Measurements from ENCODE around the gene TEF.

Gene TEF

DNA sequence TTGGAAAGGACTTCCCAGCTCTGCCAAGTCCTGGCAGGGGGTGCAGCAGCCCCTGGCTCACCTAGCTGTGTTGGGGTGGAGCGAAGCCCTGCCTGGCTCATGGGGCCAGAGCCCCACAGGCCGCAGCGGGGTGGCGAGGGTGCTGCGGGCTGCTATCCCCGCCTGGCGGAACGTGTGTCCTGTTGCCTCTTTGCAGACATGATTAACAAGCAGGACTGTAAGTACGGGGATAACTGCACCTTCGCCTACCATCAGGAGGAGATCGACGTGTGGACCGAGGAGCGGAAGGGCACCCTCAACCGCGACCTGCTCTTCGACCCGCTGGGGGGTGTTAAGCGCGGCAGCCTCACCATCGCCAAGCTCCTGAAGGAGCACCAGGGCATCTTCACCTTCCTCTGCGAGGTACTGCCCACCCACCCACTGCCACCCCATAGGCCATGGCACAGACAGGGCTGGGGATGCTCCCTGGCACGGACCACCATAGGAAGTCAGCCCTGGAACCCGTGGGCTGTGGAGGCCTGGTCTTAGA, 35.9 kb upstream of the TEF start:
- no peak for DNase-seq (ENCODE audit: low read depth)
- H3K4me3 ChIP-seq (replicated peaks; ENCODE audit: low read depth, low read length), result no peak overlapping the region
- TF ChIP-seq, protein P1, sequence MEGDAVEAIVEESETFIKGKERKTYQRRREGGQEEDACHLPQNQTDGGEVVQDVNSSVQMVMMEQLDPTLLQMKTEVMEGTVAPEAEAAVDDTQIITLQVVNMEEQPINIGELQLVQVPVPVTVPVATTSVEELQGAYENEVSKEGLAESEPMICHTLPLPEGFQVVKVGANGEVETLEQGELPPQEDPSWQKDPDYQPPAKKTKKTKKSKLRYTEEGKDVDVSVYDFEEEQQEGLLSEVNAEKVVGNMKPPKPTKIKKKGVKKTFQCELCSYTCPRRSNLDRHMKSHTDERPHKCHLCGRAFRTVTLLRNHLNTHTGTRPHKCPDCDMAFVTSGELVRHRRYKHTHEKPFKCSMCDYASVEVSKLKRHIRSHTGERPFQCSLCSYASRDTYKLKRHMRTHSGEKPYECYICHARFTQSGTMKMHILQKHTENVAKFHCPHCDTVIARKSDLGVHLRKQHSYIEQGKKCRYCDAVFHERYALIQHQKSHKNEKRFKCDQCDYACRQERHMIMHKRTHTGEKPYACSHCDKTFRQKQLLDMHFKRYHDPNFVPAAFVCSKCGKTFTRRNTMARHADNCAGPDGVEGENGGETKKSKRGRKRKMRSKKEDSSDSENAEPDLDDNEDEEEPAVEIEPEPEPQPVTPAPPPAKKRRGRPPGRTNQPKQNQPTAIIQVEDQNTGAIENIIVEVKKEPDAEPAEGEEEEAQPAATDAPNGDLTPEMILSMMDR (IDR thresholded peaks at IDR 0.05; ENCODE audit: low read length, missing control alignments), result no peak

DNA sequence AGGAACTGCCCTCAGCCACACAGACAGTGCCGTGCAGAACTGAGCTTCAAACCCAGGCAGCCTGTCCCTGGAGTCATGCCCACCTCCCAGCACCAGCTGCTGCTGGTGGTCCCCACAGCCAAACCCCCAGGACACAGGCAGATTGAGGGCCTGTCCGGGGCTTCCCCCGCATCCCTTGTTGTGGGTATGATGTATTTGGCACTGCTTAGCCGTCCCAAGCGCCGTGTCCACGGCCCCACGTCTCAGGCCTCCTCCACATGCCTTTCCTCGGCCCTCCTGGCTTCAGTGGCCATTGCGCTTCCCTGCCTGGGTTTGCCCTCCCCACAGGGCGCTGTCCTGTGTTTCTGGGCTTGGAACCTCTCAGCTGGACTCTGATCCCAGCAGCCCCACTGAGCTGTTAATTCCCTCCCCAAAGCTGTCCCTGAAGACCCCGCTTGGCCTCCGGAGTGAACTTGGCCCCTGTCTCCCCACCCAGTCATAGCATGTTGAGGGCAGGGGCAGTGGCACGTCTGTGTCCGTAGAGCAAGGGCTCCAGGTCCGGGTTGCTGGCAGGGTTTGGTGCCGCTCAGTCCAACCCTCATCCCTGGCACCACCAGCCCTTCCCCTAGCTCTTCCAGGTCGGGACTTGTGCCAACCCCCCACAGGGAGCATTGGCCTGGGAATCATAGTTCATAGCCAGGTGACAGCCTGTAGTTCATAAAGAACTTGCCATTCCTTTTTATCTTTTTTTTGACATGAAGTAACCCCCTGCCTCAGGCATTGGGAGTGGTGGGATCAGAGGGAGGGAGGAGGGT, 34.5 kb upstream of the TEF start:
- TF ChIP-seq, protein P1 (IDR thresholded peaks at IDR 0.05; ENCODE audit: low read length, missing control alignments), result no peak
- DNase-seq (ENCODE audit: low read depth), result no peak
- H3K4me3 ChIP-seq (replicated peaks; ENCODE audit: low read depth, low read length), result no peak overlapping the region

DNA sequence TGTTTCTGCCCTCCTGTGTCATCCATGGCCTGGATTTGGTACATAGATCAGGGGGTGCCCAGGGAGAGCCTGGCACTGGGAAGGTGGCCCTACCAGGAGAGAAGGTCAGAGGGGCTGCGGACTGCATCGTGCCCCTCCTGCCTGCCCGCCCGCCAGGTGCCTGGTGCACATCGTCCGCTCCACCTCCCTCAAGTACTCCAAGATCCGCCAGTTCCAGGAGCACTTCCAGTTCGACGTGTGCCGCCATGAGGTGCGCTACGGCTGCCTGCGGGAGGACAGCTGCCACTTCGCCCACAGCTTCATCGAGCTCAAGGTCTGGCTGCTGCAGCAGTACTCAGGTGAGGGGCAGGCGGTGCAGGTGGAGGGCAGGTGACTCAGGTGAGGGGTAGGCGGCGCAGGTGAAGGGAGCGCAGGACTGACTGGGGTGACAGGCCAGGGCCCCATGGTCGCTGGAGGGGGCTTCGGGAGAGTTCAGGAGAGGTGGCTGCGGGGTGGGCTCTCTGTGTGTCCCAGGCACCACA, 32.7 kb upstream of the TEF start:
- no peak overlapping the region for H3K4me3 ChIP-seq (replicated peaks; ENCODE audit: low read depth, low read length)
- DNase-seq (ENCODE audit: low read depth), result no peak
- TF ChIP-seq, protein P1 (IDR thresholded peaks at IDR 0.05; ENCODE audit: low read length, missing control alignments), result no peak

DNA sequence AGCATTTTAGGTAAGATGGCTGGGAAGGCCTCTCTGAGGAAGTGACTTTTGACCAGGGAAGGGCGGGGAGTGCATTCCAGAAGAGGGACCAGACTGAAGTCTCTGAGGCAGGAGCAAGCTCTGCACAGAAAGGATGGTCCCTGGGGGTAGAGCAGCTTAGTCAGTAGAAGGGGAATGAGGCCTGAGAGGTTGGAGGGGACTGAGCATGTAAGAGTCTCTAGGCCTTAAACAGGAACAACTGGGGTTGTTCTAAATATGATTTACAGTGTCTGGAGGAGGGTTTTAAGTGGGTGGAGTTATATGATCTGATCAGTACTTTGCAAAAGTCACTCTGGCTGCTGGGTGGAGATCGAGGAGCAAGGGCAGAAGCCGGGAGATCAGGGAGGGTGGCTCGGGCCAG, 31.7 kb upstream of the TEF start:
- DNase-seq (ENCODE audit: low read depth), result no peak
- no peak overlapping the region for H3K4me3 ChIP-seq (replicated peaks; ENCODE audit: low read depth, low read length)
- TF ChIP-seq, protein P1 (IDR thresholded peaks at IDR 0.05; ENCODE audit: low read length, missing control alignments), result no peak

DNA sequence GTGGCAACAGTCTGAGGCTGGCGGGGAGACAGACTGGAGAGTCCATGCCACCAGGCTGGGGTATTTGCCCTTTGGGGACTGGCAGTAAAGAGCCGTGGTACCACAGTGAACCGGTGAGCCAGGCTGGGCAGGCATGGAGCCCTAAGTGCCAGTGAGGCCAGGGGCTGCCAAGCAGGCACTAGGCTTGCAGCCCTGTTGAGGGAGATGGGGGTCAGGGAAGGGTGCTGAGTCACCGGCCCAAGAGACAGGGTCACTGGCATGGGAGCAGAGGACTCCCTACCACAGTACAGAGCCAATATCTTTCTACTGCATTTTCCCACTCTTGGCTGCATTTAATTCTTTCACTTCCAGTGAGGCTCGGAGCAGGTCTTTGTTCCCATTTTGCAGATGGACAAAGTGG, 30.7 kb upstream of the TEF start:
- DNase-seq (ENCODE audit: low read depth), result no peak
- no peak overlapping the region for H3K4me3 ChIP-seq (replicated peaks; ENCODE audit: low read depth, low read length)
- TF ChIP-seq, protein P1 (IDR thresholded peaks at IDR 0.05; ENCODE audit: low read length, missing control alignments), result no peak

DNA sequence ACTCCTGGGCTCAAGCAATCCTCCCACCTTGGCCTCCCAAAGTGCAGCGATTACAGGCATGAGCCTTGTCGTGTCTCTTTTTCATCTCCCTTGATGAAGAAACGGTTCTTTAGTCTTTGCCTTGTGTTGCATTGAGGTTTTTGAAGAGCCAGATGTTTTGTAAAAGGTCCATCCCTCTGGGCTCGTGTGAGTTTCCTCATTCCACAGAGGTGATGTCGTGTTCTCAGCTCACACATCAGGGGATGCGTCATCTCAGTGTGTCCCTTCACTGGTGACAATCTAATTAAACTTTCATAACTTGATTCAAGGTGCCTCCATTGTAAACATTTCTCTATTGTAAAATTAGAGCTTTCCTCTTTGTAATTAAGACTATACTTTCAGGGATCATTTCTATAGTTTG, 29.7 kb upstream of the TEF start:
- TF ChIP-seq, protein P1 (IDR thresholded peaks at IDR 0.05; ENCODE audit: low read length, missing control alignments), result no peak
- DNase-seq (ENCODE audit: low read depth), result peak; percentile 50
- no peak overlapping the region for H3K4me3 ChIP-seq (replicated peaks; ENCODE audit: low read depth, low read length)
